GM21619 (cell line): ENCODE results near the gene ARHGAP26.

ENCODE experiments used
- ATAC-seq: cut with Tn5 transposase; IDR thresholded peaks from one replicate; pipeline ENCODE4 v1.9.1; 2021; ENCODE audit not compliant: unreplicated experiment

ARHGAP26 gene

DNA sequence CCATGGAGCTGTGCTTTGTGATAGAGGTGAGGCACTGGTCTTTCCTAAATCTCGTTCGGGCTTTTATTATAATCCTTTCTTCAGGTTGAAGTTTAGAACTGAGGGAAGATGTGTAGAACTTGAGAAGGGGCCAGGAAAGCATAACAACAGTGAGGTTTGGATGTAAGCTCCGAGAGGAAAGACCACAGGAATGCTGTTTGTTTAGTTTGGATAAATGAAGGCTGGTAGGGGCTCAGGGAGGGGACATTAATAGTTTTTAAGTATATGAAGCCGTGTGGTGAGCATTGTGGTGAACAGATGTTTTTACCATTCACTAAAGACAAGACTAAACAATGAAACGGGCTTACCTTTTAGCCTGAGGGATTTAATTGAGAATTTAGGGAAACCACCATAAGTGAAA, 130.8 kb downstream of the ARHGAP26 start:
- no peak for ATAC-seq

DNA sequence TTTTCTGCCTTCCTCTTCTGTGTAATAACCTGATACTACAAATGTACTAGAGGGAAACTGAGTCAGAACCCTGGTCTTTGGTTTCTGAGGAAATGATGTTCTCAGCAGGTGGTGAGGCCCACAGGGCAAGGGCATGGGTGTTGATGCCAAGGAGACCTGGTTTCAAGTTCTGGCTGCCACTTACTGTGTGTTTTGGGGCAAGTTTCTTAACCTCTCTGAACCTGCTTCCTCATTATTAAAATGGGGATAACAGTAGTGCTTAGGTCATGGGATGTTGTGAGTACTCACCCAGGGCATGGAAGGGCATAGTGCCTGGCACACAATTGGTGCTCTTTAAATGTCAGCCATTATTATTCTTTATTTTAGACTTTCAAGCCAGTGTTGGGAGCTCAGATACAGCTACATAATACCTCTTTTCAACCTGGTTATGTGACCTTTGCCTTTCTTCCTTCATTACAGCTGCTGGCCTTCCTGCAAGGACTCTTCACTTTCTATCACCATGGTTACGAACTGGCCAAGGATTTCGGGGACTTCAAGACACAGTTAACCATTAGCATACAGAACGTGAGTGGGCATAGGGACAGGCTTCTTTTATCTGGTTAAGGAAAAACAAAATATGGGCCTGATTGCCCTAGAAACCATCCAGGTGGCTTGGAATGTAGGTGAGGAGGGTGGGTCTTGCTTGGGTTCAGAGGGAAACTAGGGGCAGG, 131.5 kb downstream of the ARHGAP26 start:
- ATAC-seq: no peak

DNA sequence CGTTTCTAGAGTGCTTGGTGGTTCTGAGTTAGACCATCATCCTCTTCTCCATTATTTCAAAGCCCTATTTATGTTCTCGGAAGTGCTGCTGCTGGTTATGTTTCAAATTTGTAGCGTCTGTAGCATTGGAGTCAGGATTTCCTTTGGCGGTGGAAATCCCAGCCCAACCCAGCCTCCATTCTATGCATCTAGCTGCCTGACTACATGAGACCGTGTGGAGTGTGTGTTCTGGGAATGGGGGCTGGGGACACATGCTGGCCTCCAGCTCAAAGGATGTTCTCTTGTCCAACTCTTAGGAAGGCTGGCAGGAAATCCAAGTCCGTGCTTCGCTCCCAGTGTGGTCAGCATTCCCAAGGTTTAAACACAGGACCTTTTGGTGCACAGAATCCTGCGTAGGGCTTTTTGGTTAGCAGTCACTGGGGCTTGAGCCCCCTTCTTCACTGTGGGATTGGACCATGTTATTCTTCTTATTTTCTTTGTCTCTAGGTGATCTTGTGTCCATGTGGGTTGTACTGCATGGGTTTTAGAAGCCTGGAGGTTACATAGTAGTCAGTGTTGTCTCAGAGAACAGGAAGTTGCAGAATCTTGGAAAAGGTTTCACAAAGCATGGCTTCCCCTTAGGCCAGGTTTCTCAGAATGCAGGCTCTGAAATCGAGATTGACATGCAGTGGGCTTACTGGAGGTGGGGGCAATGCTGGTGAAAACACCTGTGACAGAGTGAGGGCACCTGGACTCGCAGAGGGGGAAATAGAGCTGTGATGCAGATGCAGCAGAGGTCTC, 132.2 kb downstream of the ARHGAP26 start:
- ATAC-seq: no peak

DNA sequence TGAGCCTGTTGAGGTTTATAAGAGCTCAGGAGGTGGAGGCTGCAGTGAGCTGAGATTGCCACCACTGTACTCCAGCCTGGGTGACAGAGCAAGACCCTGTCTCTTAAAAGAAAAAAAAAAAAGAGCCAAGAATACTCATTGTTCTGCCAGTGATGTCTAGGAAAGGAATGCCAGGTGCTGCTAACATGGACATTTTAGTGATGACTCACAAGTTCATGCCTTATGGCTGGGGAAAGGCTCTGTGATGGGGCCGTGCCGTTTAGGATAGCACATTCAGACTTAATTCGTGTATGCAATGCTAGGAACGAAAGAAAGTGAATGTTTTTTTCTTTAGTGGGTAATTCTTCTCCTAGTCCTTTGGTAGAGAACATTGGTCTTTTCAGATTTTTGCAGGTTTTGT, 134.2 kb downstream of the ARHGAP26 start:
- no peak for ATAC-seq

DNA sequence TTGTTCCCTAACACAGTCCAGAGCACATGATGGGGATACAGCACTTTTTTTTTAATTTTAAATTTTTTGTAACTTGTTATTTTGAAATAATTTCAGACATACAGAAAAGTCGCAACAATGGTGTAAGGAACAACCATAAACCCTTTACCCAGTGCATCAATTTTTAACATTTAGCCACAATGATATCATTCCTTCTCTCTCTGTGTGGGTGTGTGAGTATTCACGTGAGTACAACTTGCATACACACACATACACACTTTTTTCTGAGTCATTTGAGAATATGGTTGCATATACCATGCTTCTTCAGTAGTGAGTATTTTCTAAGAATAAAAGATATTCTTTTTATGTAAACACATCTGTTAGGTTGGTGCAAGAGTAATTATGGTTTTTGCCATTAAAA, 135.2 kb downstream of the ARHGAP26 start:
- no peak for ATAC-seq

DNA sequence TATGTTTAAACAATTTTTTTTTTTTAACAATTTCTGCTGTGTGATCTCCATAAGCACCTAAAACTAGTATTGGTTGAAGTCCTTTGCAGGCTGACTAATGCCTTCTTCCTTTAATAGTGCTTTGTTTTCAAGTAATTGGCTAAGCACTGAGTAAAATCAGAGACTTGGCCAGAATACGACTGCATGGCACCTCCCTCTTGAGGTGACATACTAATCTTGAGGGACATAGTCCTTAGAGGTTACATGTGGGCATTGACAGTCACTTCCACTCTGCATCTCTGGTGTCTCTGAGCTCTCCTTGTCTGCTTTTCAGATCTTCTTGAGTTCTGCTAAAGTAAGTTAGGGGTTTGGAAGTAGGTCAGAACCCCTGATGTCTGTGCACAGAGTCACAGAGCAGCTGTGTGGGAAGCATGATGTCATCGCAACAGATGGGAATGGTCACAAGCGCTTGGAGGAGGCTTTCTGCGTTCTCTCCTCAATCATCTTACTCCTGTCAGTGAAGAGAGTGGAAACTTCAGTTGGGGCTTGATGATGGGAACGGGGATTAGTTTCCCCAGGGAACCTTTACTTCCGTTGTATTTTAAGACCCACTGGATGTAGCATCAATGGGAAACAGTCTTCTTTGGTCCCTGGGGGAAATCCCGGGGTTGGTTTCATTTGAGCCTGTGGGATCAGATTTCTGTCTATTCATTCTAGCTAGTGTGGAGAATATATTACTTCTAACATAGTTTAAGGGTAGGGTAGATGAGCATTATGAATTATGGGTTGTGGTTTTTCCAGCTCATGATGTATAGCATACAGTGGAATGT, 136.9 kb downstream of the ARHGAP26 start:
- no peak for ATAC-seq

DNA sequence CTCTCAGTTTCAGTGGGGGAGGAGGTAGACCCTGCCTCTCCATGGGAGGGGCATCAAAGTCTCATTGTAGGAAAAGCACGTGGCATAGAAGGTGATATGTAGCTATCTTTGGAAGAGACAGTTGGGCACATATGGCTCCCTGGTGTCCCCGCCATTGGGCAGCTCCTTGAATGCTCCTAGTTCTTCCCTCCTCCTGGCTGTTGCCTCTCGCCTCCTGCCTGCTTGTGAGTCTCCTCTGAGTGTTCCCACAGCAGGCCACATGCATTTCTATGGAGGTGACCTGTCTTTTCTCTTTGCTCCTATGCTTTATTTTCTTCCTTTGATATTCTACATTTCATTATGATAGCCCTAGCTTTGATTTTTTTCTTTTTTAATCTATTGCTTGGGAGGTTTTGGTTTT, 138.5 kb downstream of the ARHGAP26 start:
- ATAC-seq: no peak

DNA sequence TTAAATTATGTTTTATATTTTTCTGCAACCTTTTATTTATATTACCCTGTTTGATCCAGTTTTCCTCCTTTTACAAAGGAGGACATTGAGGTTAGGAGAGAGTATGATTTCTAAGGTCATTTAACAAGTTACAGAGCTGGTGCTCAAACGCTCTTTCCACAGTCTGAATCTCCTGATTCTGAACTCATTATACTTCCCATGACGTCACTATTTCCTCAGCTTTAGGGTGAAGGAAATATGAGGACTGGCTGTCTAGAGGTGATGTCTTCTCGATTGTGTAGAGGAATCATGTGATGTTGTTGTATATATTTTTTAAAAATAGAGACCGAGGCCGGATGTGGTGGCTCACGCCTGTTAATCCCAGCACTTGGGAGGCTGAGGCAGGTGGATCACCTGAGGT, 140.0 kb downstream of the ARHGAP26 start:
- no peak for ATAC-seq

DNA sequence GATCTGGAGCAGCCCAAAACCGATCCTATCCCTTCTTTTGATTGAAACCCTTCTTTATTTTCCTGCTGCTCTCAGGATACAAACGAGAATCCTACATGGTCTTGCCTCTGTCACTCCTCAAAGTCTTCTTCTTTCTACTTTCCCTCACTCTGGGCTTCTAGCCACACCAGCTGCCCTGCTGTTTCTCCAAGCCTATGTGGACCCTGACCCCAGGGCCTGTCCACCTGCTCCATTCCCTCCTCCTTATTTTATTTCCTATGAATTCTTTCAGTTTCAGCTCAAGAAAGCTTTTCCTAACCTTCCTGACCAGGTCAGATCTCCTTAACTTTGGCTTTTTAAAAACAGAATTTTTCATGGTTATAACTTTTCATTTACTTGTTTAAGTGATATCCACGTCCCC, 141.0 kb downstream of the ARHGAP26 start:
- ATAC-seq: no peak

DNA sequence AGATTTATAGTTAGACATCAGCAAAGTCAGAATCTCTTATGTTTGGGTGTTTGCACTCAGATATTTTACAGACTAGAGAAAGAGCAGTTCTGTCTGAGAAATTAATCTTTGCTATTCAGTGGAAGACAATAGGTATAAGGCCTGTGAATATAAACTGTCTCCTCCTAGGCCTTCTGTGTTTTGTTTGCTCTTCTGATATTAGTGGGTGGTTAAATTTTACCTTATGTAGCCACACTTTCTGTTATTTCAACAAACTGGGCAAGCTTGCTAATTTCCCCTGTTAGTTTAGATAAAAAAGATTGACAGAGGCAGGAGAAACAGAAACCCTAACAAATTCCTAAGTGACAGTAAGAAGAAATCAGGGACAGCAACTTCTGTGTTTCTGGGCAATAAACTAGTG, 141.6 kb downstream of the ARHGAP26 start:
- no peak for ATAC-seq

DNA sequence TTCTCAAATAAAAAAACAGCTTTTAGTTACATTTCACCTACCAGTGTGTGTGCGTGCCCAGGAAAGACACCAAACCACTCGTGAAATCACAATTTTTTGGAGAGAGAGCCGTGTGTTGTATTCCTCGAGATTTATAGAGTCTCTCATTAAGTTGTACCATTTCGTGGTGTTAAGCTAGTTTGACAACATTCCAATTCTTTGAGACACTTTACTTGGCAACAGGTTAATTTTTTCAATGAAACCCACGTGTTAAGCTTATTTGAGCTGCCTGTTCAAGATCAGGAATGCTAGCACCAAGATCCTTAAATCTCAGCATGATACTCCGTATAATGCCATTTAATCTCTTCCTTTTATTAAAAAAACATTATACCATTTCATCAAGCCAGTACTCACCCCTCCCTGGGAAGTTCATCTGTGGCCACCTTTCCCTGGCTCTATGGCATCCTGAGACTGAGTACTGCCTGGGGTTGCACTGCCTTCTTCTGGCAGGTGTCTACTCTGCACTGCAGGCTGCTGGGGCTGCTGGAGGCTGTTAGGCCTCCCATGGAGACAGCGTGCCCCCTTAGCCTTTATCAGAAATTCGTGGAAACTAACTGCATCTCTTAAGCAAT, 143.7 kb downstream of the ARHGAP26 start:
- no peak for ATAC-seq

DNA sequence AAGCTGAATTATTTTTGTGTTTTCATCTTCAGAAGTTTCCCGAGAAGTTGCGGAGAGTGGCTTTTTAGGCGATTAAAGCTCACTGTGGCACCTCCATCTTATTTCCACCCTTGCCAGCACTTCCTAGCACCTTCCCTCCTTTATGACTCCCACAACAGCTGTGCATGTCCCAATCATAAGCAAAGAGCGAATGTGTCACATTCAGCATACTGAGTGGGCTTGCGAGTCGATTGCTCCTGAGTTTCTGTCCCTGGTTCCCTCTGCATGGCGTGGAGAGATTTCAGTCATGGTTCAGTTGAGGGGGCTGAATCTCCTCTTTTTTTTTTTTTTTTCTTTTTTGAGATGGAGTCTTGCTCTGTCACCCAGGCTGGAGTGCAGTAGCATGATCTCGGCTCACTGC, 144.9 kb downstream of the ARHGAP26 start:
- ATAC-seq: no peak

DNA sequence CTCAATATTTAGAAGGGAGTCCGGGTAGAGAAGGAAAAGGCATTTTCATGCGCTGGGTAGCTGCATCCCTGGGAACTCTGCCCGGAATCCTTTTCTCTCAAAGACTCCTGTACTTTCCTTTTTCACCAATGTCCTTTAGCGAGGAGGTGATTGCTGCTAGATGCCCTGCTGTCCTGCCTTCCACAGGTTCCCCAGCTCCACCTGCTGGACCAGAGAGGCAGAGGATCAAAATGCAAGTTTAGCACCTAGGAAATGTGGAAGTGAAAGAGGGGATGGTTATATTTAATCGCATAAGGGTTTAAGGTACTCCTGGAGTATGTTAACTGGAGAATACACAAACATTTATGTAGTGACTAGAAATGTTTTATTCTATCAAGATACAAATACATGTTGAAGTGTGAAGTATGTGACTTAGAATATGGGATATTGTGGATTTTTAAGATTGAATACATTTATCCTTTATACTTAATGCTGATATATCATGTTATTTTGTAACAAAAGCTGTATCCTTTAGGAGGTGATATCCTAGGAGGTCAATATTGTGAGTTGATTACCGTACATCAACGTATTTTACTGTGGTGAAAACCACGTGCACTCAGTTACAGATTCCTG, 145.7 kb downstream of the ARHGAP26 start:
- peak; percentile 80 for ATAC-seq

DNA sequence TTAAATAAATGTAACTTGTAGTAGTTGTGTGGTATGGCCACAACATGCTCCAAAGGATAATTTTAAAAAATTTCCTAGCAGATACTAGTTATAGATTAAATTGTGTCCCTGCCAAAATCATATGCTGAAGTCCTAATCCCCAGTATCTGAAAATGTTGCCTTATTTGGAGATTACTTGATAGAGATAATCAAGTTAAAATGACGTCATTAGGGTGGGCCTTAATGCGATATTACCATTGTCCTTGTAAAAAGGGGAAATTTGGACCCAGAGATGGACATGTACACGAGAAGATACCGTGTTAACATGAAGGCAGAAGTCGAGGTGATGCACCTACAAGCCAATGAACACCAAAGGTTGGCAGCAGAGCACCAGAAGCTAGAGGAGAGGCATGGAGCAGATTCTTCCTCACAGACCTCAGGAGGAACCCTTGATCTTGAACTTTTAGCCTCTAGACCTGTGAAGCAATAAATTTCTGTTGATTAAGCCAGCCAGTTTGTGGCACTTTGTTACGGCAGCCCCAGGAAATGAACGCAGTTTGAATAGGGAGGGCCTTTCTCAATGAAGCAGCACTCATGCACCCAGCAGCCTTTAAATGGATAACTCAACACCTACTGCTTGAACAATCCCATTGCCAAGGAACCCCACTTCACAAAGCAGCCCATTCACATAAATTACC, 148.9 kb downstream of the ARHGAP26 start:
- no peak for ATAC-seq

DNA sequence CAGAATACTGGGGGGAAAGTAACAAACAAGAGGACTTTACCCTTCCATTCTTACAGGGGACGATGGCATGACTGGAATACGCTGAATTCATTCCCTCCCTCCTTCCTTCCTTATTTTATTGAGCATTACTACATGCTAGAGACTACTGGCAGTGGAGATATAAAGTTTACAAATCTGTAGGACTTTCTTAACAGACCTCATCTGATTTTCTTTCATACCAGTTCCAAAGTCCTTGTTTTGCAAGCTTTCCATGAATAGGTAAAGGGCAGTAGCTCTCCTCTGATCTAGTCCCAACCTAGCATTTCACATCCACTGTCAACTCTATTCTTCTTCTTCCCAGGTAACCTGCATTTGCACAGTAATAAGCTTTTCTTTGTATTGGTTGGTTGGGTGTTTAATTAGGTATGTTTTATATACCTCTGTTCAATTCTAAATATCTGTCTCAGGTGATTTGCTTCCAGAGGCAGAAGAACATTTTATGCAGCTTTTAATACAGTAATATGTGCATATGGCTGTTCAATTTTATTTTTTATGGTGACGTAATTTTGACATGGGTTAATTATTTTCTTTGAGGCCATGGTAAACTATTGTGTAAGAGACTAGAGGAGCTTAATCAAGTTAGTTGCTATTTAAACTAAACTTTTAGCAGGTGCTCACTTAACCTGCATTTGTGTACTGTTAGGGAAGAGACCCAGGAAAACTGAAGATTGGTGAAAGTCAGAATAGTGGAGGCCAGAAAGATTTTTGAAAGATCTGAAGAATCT, 150.9 kb downstream of the ARHGAP26 start:
- ATAC-seq: no peak

DNA sequence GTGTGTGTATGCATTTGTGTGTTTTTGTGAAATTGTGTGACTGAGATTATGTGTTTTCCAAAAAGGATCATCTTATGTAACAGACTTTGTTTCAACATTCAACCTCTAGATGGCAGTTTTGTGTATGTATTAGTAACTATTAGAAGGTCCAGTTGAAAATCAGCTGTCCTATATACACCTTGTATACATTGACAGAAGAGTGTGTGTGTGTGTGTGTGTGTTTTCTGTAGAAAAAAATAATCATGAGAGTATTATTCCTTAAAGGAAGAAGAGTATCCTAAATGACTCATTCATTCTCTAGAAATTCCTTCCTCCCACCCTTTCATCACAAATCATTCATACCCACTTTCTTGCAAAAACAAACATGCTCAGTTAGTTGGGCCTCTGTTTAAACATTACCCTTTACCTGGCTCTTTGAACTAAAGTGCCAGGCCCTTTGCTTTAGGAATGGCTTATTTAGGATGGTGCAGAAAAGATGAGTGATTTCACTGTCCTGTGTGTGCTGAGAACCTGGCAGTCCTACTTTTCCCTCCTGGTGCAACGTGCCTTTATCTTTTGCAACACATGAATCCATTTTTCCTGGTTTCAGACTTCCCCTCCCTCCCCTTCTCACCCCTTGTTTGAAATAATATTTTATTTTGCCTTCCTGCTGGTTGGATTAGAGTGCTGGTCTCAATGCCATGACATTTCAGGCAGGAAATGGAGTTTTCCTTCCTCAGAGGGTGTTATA, 152.2 kb downstream of the ARHGAP26 start:
- peak; percentile 76 for ATAC-seq

DNA sequence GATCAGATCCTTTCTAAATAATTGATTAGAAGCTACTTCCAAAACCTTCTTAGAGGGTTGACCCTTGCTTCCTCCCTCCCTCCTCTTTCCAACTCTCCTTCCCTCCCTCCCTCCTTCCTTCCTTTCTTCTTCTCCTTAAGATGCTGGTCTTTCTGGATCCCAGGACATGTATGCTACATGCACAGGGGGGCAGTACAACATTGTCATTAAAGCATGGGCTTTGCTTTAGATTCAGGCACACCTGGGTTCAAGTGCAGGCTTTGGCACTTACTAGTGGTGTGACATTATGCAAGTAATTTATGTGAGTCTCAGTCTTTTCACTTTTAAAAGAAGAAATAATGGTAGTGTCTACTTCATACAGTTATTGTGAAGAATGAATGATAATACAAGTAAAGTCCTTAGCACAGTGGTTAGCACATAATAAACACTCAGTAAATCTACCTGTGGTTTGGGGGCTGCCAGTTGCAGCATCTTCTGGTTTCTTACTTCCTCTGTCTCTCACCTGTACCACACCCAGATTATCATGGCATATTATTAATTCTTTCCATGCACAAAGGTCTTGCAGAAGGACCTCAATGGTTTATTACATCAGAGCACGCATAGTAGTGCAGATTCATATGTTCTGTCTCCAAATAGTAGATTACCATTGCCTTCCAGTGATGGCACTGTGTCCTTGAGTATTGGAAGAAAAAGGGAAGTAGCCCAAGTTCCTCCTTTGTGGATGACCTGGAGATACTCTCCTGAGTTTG, 154.1 kb downstream of the ARHGAP26 start:
- no peak for ATAC-seq

DNA sequence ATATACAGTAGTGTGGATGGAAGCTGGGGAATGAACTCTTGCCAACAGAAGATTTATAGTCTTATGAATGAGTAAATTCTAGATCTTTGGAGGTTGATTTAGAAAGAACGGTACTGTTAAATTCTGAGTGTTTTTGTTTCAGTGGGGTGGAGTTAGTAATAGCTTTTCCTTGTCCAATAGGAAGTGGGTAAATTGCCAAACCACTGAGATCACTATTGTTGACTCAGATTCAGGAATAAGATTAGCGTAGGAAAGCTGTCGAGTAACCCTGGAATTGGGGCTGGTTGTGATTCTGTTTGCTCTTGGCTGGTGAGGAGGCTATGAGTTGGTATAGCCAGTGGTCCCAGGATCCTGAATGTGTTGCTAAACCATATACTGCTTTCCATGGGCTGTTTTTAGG, 155.6 kb downstream of the ARHGAP26 start:
- no peak for ATAC-seq
